ENCODE measurements around the gene TC2N. TPM values are rescaled to one million over a fixed set of nuclear protein-coding genes. Genes with fewer than 3 reads are reported as not detected.

Gene TC2N
- total RNA-seq, 1 experiment from 2014 or later = 30.6 TPM

- Histone ChIP-seq H3K36me3 (ENCODE audit: control insufficient read depth, insufficient read depth, low read length) (no peaks in the 10 kb centered on the region), H3K4me3 (ENCODE audit: low read depth, low read length) (no peak overlapping the region), H3K4me1 (no peaks in the 10 kb centered on the region), H3K9me3 (no peaks in the 10 kb centered on the region), H3K27me3 (replicated peaks; ENCODE audit: control insufficient read depth, insufficient read depth, low read length) (no peaks in the 10 kb centered on the region)
- ChIA-PET POLR2A (no interaction called here), CTCF (no interaction called here)
- no peak for DNase-seq
- H3K36me3 Mint-ChIP-seq (ENCODE audit: insufficient read depth, unreplicated experiment) = no peaks in the 10 kb centered on the region
- H3K4me1 Mint-ChIP-seq (ENCODE audit: low read depth, unreplicated experiment) = no peaks in the 10 kb centered on the region
- intact Hi-C loops (cut with micrococcal nuclease; ENCODE audit: unreplicated experiment) = loop anchor here (5.0 kb wide), 1 partner anchor 179 kb away; no protein-coding TSS in a partner anchor
- no peaks in the 10 kb centered on the region for H3K9me3 Mint-ChIP-seq (ENCODE audit: unreplicated experiment)
- H3K27ac Mint-ChIP-seq (ENCODE audit: unreplicated experiment) = no peak overlapping the region
- TF ChIP-seq CTCF (IDR thresholded peaks at IDR 0.05; ENCODE audit: insufficient read depth in 1 of 2, low read depth in 1 of 2, low read length in 1 of 2, severe bottlenecking in 1 of 2, unreplicated experiment in 1 of 2) = no peak
- no peak overlapping the region for H3K4me3 Mint-ChIP-seq (ENCODE audit: unreplicated experiment)
- BruUV-seq (replicated peaks) = no TSS peak
- H3K27me3 Mint-ChIP-seq (ENCODE audit: insufficient read depth, unreplicated experiment) = no peaks in the 10 kb centered on the region
Measured at GRCh38 chr14:91896419-91896818, 29.1 kb upstream of the TC2N start.

GRCh38 chr14:91893669-91894068 lies 26.3 kb upstream of the TC2N start:
- no peaks in the 10 kb centered on the region for H3K4me1 Mint-ChIP-seq (ENCODE audit: low read depth, unreplicated experiment)
- no peaks in the 10 kb centered on the region for H3K9me3 Mint-ChIP-seq (ENCODE audit: unreplicated experiment)
- DNase-seq = no peak
- H3K4me3 ChIP-seq (ENCODE audit: low read depth, low read length) = no peak overlapping the region
- intact Hi-C loops (cut with micrococcal nuclease; ENCODE audit: unreplicated experiment) = loop anchor here (5.0 kb wide), 1 partner anchor 36 kb away; no protein-coding TSS in a partner anchor
- no peak for TF ChIP-seq CTCF (IDR thresholded peaks at IDR 0.05; ENCODE audit: insufficient read depth in 1 of 2, low read depth in 1 of 2, low read length in 1 of 2, severe bottlenecking in 1 of 2, unreplicated experiment in 1 of 2)
- H3K9me3 ChIP-seq = no peaks in the 10 kb centered on the region
- H3K27ac Mint-ChIP-seq (ENCODE audit: unreplicated experiment) = no peak overlapping the region
- ChIA-PET CTCF (no interaction called here), POLR2A (no interaction called here)
- H3K36me3 ChIP-seq (ENCODE audit: control insufficient read depth, insufficient read depth, low read length) = no peaks in the 10 kb centered on the region
- no peaks in the 10 kb centered on the region for H3K4me1 ChIP-seq
- BruUV-seq (replicated peaks) = no TSS peak
- no peaks in the 10 kb centered on the region for H3K36me3 Mint-ChIP-seq (ENCODE audit: insufficient read depth, unreplicated experiment)
- no peaks in the 10 kb centered on the region for H3K27me3 ChIP-seq (replicated peaks; ENCODE audit: control insufficient read depth, insufficient read depth, low read length)
- no peaks in the 10 kb centered on the region for H3K27me3 Mint-ChIP-seq (ENCODE audit: insufficient read depth, unreplicated experiment)
- no peak overlapping the region for H3K4me3 Mint-ChIP-seq (ENCODE audit: unreplicated experiment)

- Histone ChIP-seq H3K9me3 (no peaks in the 10 kb centered on the region), H3K4me1 (no peaks in the 10 kb centered on the region), H3K27me3 (replicated peaks; ENCODE audit: control insufficient read depth, insufficient read depth, low read length) (no peaks in the 10 kb centered on the region), H3K4me3 (ENCODE audit: low read depth, low read length) (no peak overlapping the region), H3K36me3 (ENCODE audit: control insufficient read depth, insufficient read depth, low read length) (no peaks in the 10 kb centered on the region)
- CTCF ChIA-PET = no interaction called here
- Mint-ChIP-seq H3K36me3 (ENCODE audit: insufficient read depth, unreplicated experiment) (no peaks in the 10 kb centered on the region), H3K27me3 (ENCODE audit: insufficient read depth, unreplicated experiment) (no peaks in the 10 kb centered on the region), H3K4me1 (ENCODE audit: low read depth, unreplicated experiment) (no peaks in the 10 kb centered on the region), H3K4me3 (ENCODE audit: unreplicated experiment) (no peak overlapping the region), H3K9me3 (ENCODE audit: unreplicated experiment) (no peaks in the 10 kb centered on the region), H3K27ac (ENCODE audit: unreplicated experiment) (no peak overlapping the region)
- intact Hi-C loops (cut with micrococcal nuclease; ENCODE audit: unreplicated experiment) = loop anchor here (5.0 kb wide), 1 partner anchor 36 kb away; no protein-coding TSS in a partner anchor
- no TSS peak for BruUV-seq (replicated peaks)
- peak in 1 of 2 experiments; percentile 50 for DNase-seq
- POLR2A ChIA-PET = no interaction called here
- peak; percentile 51 to 57 for TF ChIP-seq CTCF (IDR thresholded peaks at IDR 0.05; ENCODE audit: insufficient read depth in 1 of 2, low read depth in 1 of 2, low read length in 1 of 2, severe bottlenecking in 1 of 2, unreplicated experiment in 1 of 2)
Measured at GRCh38 chr14:91893007-91893406, 25.7 kb upstream of the TC2N start.

All from Caco-2 (cell line).